ENCODE measurements around the gene WBP11. TPM values are rescaled to one million over a fixed set of nuclear protein-coding genes. Genes with fewer than 3 reads are reported as not detected.

WBP11 gene
- total RNA-seq, 1 experiment from 2014 or later, result 25.3 TPM

Other genes with a start within 250 kb of the WBP11 start
- gene PLBD1, start 235.6 kb downstream of the WBP11 start, total RNA-seq (2014; rRNA removed; shearing (Covaris generic)), result 0.37 TPM in 1 of 2 replicates, not detected in the other
- gene GUCY2C, start 106.9 kb downstream of the WBP11 start, total RNA-seq (2014; rRNA removed; shearing (Covaris generic)), result not detected in 2 replicates
- 2.0 and 2.4 TPM in 2 replicates for gene C12orf60, start 192 bp upstream of the WBP11 start, total RNA-seq (2014; rRNA removed; shearing (Covaris generic))
- gene SMCO3, start 10.7 kb upstream of the WBP11 start, total RNA-seq (2014; rRNA removed; shearing (Covaris generic)), result not detected in 2 replicates
- gene ART4, start 40.0 kb upstream of the WBP11 start, total RNA-seq (2014; rRNA removed; shearing (Covaris generic)), result not detected in 2 replicates
- gene MGP, start 82.4 kb upstream of the WBP11 start, total RNA-seq (2014; rRNA removed; shearing (Covaris generic)), result not detected in 2 replicates
- not detected in 2 replicates for gene ERP27, start 135.1 kb upstream of the WBP11 start, total RNA-seq (2014; rRNA removed; shearing (Covaris generic))
- gene ARHGDIB, start 158.1 kb upstream of the WBP11 start, total RNA-seq (2014; rRNA removed; shearing (Covaris generic)), result not detected in 2 replicates
- gene PDE6H, start 169.6 kb upstream of the WBP11 start, total RNA-seq (2014; rRNA removed; shearing (Covaris generic)), result not detected in 2 replicates

All from NCI-H460 (cell line).